Activated T-cell treated with anti-CD3 and anti-CD28 coated beads, Interleukin-2, amount 50 U/mL, for 72 hours (primary cell): ENCODE measurements around the gene ABCC4. TPM values are rescaled to one million over a fixed set of nuclear protein-coding genes. Genes with fewer than 3 reads are reported as not detected.

Source experiments
- ATAC-seq, 2 donors: fragments of 150-1000 bp; cut with Tn5 transposase; replicated peaks in 1 of 2; 2 replicates each; pipeline ENCODE4 v1.10.0; 2021; ENCODE audit warnings: moderate library complexity in 2 of 2, mild to moderate bottlenecking in 1 of 2
- DNase-seq, 2 donors: peaks; one replicate each; pipeline ENCODE4 v3.0.0; 2021 to 2022; ENCODE audit warnings: mixed read lengths in 1 of 2
- H3K27ac Mint-ChIP-seq: one replicate; pipeline ENCODE4 v1.8.0; 2022; ENCODE audit warnings: mild to moderate bottlenecking, moderate library complexity, mixed read lengths
- H3K27me3 Mint-ChIP-seq: one replicate; pipeline ENCODE4 v1.8.0; 2022; ENCODE audit warnings: low read depth, mixed read lengths
- H3K36me3 Mint-ChIP-seq, 2 donors: one replicate each; pipeline ENCODE4 v1.8.0; 2022; ENCODE audit warnings: mixed read lengths in 2 of 2, mild to moderate bottlenecking in 1 of 2; ENCODE audit not compliant: insufficient read depth in 2 of 2
- H3K4me1 Mint-ChIP-seq: one replicate; pipeline ENCODE4 v1.8.0; 2022; ENCODE audit warnings: low read depth, mixed read lengths
- H3K4me3 Mint-ChIP-seq, 2 donors: one replicate each; pipeline ENCODE4 v1.8.0; 2022; ENCODE audit warnings: mild to moderate bottlenecking in 2 of 2, mixed read lengths in 2 of 2, moderate library complexity in 2 of 2
- H3K9me3 Mint-ChIP-seq, 2 donors: one replicate each; pipeline ENCODE4 v1.8.0; 2022; ENCODE audit warnings: mixed read lengths in 2 of 2
- total RNA-seq, 2 donors: library from RNA; stranded (reverse); gene quantifications; one replicate each; pipeline ENCODE4 v1.2.3, GENCODE V29; 2022

ABCC4 gene
- total RNA-seq, 2 donors from 2014 or later, result 8.6 to 10.0 TPM

- Mint-ChIP-seq H3K36me3 (peaks cover 0 to 3% of the 10 kb centered on the region in 2 donors), H3K9me3 (no peaks in the 10 kb centered on the region), H3K4me1 (no peaks in the 10 kb centered on the region), H3K27me3 (no peaks in the 10 kb centered on the region), H3K4me3 (no peak overlapping the region), H3K27ac (no peak overlapping the region)
- DNase-seq, result no peak
- ATAC-seq, result no peak
Measured at GRCh38 chr13:95115525-95115924, 185.7 kb downstream of the ABCC4 start.

- no peak overlapping the region for H3K27ac Mint-ChIP-seq
- H3K36me3 Mint-ChIP-seq, result peaks cover 2 to 12% of the 10 kb centered on the region in 2 donors
- H3K27me3 Mint-ChIP-seq, result no peaks in the 10 kb centered on the region
- ATAC-seq (no peak), DNase-seq (no peak)
- no peaks in the 10 kb centered on the region for H3K9me3 Mint-ChIP-seq
- no peak overlapping the region for H3K4me3 Mint-ChIP-seq
- H3K4me1 Mint-ChIP-seq, result no peaks in the 10 kb centered on the region
Measured at GRCh38 chr13:95113601-95114000, 187.7 kb downstream of the ABCC4 start.

- Mint-ChIP-seq H3K4me3 (no peak overlapping the region), H3K27me3 (no peaks in the 10 kb centered on the region), H3K4me1 (no peaks in the 10 kb centered on the region), H3K36me3 (peaks cover 2 to 12% of the 10 kb centered on the region in 2 donors), H3K9me3 (no peaks in the 10 kb centered on the region), H3K27ac (no peak overlapping the region)
- ATAC-seq (no peak), DNase-seq (no peak)
Measured at GRCh38 chr13:95112883-95113282, 188.4 kb downstream of the ABCC4 start.

DNA sequence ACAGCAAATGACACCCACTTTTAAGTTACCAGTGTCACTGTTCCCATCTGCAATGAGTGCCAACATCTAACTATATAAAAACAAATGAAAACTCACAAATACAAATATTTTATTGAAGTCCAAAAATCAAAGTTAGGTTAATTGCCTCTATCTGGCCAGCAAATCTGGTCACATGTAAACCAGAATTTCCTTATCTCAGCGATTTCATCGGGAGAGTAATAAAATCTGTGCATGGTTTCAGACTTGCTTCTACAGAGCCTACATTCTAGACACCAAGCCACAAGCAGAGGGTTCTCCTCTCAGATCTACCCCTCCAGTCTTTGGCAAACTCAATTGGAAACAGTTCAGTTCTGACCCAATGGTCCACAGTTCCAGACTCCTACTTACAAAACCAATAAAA is 189.6 kb downstream of the ABCC4 start:
- Mint-ChIP-seq H3K9me3 (no peaks in the 10 kb centered on the region), H3K36me3 (peaks cover 2 to 16% of the 10 kb centered on the region in 2 donors), H3K4me3 (no peak overlapping the region), H3K4me1 (no peaks in the 10 kb centered on the region), H3K27ac (no peak overlapping the region), H3K27me3 (no peaks in the 10 kb centered on the region)
- DNase-seq, result no peak
- no peak for ATAC-seq

DNA sequence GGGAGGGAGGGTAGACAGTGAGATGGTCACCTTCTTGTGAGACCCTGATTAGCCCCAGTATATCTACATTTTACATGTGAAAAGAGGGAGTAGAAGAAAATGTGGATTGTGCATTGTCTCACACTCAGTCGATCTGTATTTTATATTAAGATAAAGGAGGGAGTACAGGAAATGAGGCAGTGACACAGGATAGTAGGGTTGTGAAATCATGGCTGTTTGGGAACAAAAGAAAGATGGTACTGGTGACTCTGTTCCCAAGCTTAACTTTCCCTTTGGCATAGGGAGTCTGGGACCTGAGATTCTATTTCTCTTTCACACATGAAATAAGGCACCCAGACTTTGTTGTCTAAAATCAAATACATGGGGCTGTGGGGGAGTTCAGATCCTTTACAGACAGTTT is 194.7 kb downstream of the ABCC4 start:
- no peak for DNase-seq
- peaks cover 2 to 23% of the 10 kb centered on the region in 2 donors for H3K36me3 Mint-ChIP-seq
- H3K27me3 Mint-ChIP-seq, result no peaks in the 10 kb centered on the region
- H3K4me3 Mint-ChIP-seq, result no peak overlapping the region
- H3K9me3 Mint-ChIP-seq, result no peaks in the 10 kb centered on the region
- no peak overlapping the region for H3K27ac Mint-ChIP-seq
- ATAC-seq, result no peak
- H3K4me1 Mint-ChIP-seq, result no peaks in the 10 kb centered on the region

DNA sequence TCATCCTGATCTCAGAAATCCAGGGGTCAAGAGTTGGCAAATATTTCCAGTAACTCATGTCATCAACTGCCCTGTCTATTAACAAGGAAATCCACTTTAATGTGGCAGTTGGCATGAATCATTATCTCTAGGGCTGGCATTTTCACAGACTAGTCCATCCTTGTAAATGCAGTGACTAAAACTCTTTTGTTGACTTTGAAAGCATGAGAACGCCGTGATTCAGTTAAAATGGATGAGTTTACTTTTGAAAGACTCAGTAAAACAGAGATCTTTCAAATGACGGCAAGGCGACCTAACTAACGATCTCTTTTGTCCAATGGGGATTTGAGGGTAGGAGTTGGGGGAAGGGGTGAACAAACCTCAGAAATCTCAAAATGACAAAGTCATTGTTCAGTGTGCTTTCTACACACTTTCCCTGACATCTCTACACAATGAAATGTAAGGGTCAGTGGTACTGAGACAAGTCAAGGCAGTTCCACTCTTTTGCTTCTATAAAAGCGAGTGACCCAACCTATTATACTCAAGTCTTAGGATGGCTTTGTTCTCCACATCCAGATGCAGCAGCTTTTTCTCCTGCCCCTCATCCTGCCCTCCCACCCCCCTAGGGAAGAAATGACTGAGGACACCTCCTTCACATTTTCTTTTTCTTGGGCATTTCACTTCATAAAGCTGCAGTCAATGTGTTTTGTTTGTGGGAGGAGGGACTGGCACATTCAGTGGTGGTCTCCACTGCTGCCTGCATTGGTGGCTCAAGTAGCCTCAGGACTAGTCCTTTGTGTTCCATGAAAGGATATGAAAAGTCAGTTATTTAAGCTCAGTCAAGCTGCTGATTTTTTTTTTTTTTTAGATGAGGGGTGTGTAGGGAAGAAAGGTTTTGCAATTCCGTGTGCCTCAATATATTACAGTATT is 200.5 kb downstream of the ABCC4 start:
- no peak overlapping the region for H3K27ac Mint-ChIP-seq

GRCh38 chr13:95099541-95099940 is 201.7 kb downstream of the ABCC4 start:
- Mint-ChIP-seq H3K27ac (no peak overlapping the region), H3K9me3 (peaks cover 2 to 13% of the 10 kb centered on the region in 2 donors), H3K27me3 (no peaks in the 10 kb centered on the region), H3K36me3 (peaks cover 18% of the 10 kb centered on the region in 2 donors), H3K4me3 (peak overlapping the region in 1 of 2 donors; percentile 14), H3K4me1 (no peaks in the 10 kb centered on the region)
- DNase-seq, result no peak
- ATAC-seq, result no peak

More for the DNA sequence above, 200.5 kb downstream of the ABCC4 start:
- Mint-ChIP-seq H3K9me3 (peaks cover 2 to 13% of the 10 kb centered on the region in 2 donors), H3K36me3 (peaks cover 14% of the 10 kb centered on the region in 2 donors), H3K4me3 (no peak overlapping the region), H3K4me1 (no peaks in the 10 kb centered on the region), H3K27me3 (no peaks in the 10 kb centered on the region)
- peak; percentile 2 to 10 for DNase-seq
- peak; percentile 78 to 86 for ATAC-seq

GRCh38 chr13:95098916-95099315 is 202.3 kb downstream of the ABCC4 start:
- H3K27ac Mint-ChIP-seq, result no peak overlapping the region
- no peaks in the 10 kb centered on the region for H3K27me3 Mint-ChIP-seq
- no peak for ATAC-seq

DNA sequence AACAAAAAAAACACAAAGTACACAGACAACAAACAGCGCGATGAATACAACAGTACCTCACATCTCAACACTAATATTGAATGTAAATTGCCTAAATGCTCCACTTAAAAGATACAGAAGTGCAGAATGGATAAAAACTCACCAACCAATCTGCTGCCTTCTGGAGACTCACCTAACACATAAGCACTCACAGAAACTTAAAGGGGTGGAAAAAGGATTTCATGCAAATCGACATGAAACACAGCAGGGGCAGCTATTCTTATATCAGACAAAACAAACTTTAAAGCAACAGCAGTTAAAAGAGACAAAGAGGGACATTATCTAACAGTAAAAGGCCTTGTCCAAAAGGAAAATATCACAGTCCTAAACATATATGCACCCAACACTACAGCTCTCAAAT is 209.5 kb downstream of the ABCC4 start:
- H3K36me3 Mint-ChIP-seq, result peaks cover 21 to 38% of the 10 kb centered on the region in 2 donors
- no peak overlapping the region for H3K27ac Mint-ChIP-seq
- H3K4me3 Mint-ChIP-seq, result no peak overlapping the region
- ATAC-seq (no peak), DNase-seq (no peak)
- H3K4me1 Mint-ChIP-seq, result no peaks in the 10 kb centered on the region
- H3K9me3 Mint-ChIP-seq, result peaks cover 9 to 15% of the 10 kb centered on the region in 2 donors
- no peaks in the 10 kb centered on the region for H3K27me3 Mint-ChIP-seq

More at GRCh38 chr13:95098916-95099315, 202.3 kb downstream of the ABCC4 start:
- no peak for DNase-seq
- peaks cover 19 to 20% of the 10 kb centered on the region in 2 donors for H3K36me3 Mint-ChIP-seq
- H3K4me1 Mint-ChIP-seq, result no peaks in the 10 kb centered on the region
- peaks cover 2 to 13% of the 10 kb centered on the region in 2 donors for H3K9me3 Mint-ChIP-seq
- no peak overlapping the region for H3K4me3 Mint-ChIP-seq

DNA sequence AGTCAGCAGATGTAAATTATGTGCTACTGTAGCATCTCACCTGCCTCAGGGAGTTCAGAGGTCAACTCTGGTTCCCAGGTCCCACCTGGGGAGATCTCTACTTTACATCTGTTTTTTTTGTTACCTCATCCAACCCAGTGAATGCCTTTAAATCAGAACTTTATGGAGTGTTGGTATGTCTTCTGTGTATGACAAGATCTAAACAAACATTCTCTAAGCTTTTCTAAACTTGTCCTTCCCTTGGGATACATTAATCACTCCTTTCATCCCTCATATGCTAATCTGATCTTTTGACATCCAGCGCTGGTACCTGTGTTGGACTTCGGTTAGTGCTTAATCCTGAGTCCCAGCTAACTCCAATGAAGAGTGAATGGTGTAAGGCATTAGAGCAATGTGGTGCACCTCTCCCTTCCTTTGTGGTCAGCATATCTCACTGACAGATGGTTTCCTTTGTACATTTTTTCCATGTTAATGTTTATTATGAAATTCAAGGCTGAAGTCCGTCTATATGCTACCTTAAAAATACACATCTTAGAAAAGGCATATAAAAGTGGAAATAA is 213.4 kb downstream of the ABCC4 start:
- no peak for ATAC-seq
- no peak overlapping the region for H3K4me3 Mint-ChIP-seq
- no peaks in the 10 kb centered on the region for H3K4me1 Mint-ChIP-seq
- H3K36me3 Mint-ChIP-seq, result peaks cover 7 to 15% of the 10 kb centered on the region in 2 donors
- H3K27ac Mint-ChIP-seq, result no peak overlapping the region
- no peak for DNase-seq
- H3K9me3 Mint-ChIP-seq, result peaks cover 5 to 8% of the 10 kb centered on the region in 2 donors
- no peaks in the 10 kb centered on the region for H3K27me3 Mint-ChIP-seq

GRCh38 chr13:95086761-95087160 is 214.5 kb downstream of the ABCC4 start:
- H3K27me3 Mint-ChIP-seq, result no peaks in the 10 kb centered on the region
- peaks cover 3 to 10% of the 10 kb centered on the region in 2 donors for H3K36me3 Mint-ChIP-seq
- no peak overlapping the region for H3K4me3 Mint-ChIP-seq
- no peak overlapping the region for H3K27ac Mint-ChIP-seq
- ATAC-seq (no peak), DNase-seq (no peak)
- peaks cover 0 to 3% of the 10 kb centered on the region in 2 donors for H3K9me3 Mint-ChIP-seq
- H3K4me1 Mint-ChIP-seq, result no peaks in the 10 kb centered on the region

- peaks cover 4 to 8% of the 10 kb centered on the region in 2 donors for H3K36me3 Mint-ChIP-seq
- no peaks in the 10 kb centered on the region for H3K27me3 Mint-ChIP-seq
- DNase-seq (no peak), ATAC-seq (no peak)
- H3K4me3 Mint-ChIP-seq, result no peak overlapping the region
- no peak overlapping the region for H3K27ac Mint-ChIP-seq
- no peaks in the 10 kb centered on the region for H3K4me1 Mint-ChIP-seq
- peaks cover 0 to 2% of the 10 kb centered on the region in 2 donors for H3K9me3 Mint-ChIP-seq
Measured at GRCh38 chr13:95083758-95084157, 217.5 kb downstream of the ABCC4 start.

DNA sequence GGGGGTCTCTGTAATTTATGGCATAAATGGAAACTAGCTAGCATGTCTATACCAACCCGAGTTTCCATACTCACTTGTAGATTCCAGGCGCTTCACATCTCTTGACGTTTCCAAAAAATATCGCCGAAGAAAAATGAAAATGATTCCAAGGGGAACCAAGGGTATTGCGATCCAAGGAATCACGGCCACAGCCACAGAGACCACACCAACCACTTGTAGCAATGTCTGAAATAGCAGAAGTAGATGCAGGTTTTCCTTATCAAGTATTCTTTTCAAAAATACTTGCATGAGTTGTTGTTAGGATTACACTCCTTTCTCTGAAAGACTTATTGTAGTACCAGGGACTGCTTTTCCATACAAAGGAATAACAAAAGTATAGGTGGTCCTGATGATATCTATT is 218.2 kb downstream of the ABCC4 start:
- ATAC-seq (no peak), DNase-seq (no peak)
- Mint-ChIP-seq H3K27me3 (no peaks in the 10 kb centered on the region), H3K4me3 (no peak overlapping the region), H3K36me3 (peaks cover 4 to 8% of the 10 kb centered on the region in 2 donors), H3K27ac (no peak overlapping the region), H3K9me3 (peaks cover 0 to 2% of the 10 kb centered on the region in 2 donors), H3K4me1 (no peaks in the 10 kb centered on the region)
